PC-3 (cell line): Measurements from ENCODE around the gene ARHGAP5.

Experiments used
- CTCF ChIP-seq: fragments of 300-600 bp; sonication (generic); conservative IDR thresholded peaks from 2 replicates; pipeline ENCODE4 v1.5.1; 2017; ENCODE audit warnings: antibody characterized with exemption, low read depth, mild to moderate bottlenecking, low read length
- EZH2 ChIP-seq: fragments of 300-600 bp; sonication (generic); IDR thresholded peaks from one replicate; pipeline ENCODE4 v1.6.1; 2017; ENCODE audit warnings: antibody characterized with exemption, mild to moderate bottlenecking, low read length; ENCODE audit not compliant: unreplicated experiment

GRCh38 chr14:32077081-32078022 is at the start of gene ARHGAP5:
- TF ChIP-seq EZH2, result no peak
- TF ChIP-seq CTCF, result no peak
